ENCODE results near the gene ALPP.
"Not testable (repeated sequence)": the region's sequence is repeated elsewhere in the genome, so short reads cannot be mapped to it uniquely, and the experiment has no call there.

The ALPP gene

DNA sequence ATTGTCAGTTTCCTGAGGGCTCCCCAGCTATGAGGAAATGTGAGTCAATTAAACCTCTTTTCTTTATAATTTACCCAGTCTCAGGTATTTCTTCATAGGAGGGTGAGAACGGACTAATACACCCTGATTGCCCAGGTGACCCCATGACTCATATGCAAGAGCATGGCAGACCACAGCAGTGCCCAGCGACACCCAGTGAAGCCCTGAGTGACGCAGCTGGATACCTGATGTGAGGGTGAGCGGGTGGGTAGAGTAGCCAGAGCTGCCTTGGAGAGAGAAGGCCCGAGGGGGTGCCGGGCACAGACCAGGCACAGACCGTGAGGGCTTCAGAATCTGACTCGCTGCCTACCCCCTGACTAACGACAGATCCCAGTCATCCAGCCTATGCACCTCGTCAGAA, 43.5 kb downstream of the ALPP start:
- no peak for DNase-seq (ENCODE audit: low read depth)

DNA sequence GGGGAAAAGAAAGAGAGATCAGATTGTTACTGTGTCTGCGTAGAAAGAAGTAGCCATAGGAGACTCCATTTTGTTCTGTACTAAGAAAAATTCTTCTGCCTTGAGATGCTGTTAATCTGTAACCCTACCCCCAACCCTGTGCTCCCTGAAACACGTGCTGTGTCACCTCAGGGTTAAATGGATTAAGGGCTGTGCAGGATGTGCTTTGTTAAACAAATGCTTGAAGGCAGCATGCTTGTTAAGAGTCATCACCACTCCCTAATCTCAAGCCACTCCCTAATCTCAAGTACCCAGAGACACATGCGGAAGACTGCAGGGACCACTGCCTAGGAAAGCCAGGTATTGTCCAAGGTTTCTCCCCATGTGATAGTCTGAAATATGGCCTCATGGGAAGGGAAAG, 44.4 kb downstream of the ALPP start:
- not testable (repeated sequence) for DNase-seq (ENCODE audit: low read depth)

DNA sequence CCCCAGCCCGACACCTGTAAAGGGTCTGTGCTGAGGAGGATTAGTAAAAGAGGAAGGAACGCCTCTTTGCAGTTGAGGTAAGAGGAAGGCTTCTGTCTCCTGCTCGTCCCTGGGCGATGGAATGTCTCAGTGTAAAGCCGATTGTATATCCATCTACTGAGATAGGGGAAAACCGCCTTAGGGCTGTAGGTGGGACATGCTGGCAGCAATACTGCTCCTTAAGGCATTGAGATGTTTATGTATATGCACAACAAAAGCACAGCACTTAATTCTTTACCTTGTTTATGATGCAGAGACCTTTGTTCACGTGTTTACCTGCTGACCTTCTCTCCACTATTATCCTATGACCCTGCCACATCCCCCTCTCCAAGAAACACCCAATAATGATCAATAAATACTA, 44.9 kb downstream of the ALPP start:
- not testable (repeated sequence) for DNase-seq (ENCODE audit: low read depth)

DNA sequence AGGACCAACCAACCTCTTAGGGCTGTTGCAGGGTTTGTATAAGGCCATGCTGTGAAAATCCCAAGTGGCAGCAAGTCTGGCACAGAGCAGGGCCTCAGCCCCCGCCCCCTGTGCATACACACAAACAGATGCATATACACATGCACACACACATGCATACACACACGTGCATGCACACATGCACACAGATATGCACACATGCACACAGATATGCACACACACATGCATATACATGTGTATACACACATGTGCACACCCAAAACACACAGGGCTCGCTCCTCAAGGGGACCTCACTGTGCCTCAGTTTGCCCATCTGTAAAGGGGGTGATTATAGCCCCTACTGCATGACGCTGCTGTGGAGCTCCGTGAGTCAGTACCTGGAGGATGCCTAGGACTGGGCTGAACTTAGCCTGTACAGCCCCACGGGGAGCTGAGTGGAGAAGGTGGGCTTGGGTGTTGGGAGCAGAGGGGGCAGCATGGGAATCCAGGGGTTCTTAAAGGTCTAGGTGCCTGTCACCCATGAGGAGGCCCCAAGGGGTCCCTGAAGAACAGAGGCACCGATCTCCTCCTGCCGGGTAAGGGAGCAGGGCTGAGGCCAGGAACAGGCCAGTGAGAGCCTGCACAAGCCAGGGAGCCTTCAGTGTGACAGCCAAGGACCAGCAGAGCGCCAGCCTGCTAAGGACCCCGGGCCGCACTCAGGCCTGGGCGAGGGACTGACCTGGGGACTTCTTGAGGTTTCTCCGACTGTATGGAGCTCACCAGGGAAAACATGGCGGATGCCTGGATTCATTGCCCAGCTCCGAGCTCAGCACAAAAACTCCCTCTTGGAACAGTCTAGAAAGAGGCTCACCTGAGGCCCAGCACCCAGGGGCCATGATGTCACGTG, 53.4 kb downstream of the ALPP start:
- no peak for DNase-seq (ENCODE audit: low read depth)

All from fibroblast of the conjunctiva (primary cell).